Breast epithelium (tissue), 3 donors: ENCODE results near the gene SECTM1.

Experiments used
- POLR2A ChIP-seq: fragments of 450-650 bp; IDR thresholded peaks from one replicate; pipeline ENCODE4 v1.6.1; 2016; ENCODE audit warnings: antibody characterized with exemption, mild to moderate bottlenecking, moderate library complexity
- TF ChIP-seq, protein P1 (sequence below), 3 donors: fragments of 450-650 bp; IDR thresholded peaks; one replicate each; pipeline ENCODE4 v1.5.1; 2016 to 2017; ENCODE audit warnings: antibody characterized with exemption in 3 of 3, mild to moderate bottlenecking in 3 of 3, moderate library complexity in 3 of 3

GRCh38 chr17:82300707-82301270 is 32.8 kb downstream of the SECTM1 start:
- TF ChIP-seq, protein P1, sequence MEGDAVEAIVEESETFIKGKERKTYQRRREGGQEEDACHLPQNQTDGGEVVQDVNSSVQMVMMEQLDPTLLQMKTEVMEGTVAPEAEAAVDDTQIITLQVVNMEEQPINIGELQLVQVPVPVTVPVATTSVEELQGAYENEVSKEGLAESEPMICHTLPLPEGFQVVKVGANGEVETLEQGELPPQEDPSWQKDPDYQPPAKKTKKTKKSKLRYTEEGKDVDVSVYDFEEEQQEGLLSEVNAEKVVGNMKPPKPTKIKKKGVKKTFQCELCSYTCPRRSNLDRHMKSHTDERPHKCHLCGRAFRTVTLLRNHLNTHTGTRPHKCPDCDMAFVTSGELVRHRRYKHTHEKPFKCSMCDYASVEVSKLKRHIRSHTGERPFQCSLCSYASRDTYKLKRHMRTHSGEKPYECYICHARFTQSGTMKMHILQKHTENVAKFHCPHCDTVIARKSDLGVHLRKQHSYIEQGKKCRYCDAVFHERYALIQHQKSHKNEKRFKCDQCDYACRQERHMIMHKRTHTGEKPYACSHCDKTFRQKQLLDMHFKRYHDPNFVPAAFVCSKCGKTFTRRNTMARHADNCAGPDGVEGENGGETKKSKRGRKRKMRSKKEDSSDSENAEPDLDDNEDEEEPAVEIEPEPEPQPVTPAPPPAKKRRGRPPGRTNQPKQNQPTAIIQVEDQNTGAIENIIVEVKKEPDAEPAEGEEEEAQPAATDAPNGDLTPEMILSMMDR (IDR thresholded peaks at IDR 0.05) = peak; percentile 67 to 78 (median 76)
- no peak for TF ChIP-seq POLR2A
